HG03025 (cell line): ENCODE measurements around the gene ZNF474.
A peak's percentile ranks its signal among the peaks of the same experiment; 100 is the strongest.

Experiments used
- ATAC-seq: cut with Tn5 transposase; IDR thresholded peaks from one replicate; pipeline ENCODE4 v1.9.1; 2021; ENCODE audit warnings: mild to moderate bottlenecking, moderate library complexity; ENCODE audit not compliant: unreplicated experiment, low FRiP score

The ZNF474 gene

DNA sequence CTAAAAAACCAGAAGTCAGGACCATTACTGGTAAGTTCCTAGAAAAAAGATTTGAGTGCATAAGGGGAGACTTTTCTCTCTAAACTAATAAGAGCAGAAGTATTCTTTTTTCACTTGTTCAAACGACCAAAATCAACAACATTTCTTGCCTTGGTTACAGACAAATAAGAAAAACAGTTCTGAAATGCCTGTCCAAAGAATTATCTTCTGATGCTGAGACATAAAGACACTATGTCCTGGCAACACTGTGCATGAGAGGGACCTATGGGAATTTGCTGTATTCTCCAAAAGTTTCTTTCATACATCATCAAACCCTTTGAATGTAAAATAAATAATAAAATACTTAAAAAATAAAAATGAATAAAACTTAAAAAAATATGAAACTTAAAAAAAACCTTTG lies 50.4 kb downstream of the ZNF474 start:
- no peak for ATAC-seq

DNA sequence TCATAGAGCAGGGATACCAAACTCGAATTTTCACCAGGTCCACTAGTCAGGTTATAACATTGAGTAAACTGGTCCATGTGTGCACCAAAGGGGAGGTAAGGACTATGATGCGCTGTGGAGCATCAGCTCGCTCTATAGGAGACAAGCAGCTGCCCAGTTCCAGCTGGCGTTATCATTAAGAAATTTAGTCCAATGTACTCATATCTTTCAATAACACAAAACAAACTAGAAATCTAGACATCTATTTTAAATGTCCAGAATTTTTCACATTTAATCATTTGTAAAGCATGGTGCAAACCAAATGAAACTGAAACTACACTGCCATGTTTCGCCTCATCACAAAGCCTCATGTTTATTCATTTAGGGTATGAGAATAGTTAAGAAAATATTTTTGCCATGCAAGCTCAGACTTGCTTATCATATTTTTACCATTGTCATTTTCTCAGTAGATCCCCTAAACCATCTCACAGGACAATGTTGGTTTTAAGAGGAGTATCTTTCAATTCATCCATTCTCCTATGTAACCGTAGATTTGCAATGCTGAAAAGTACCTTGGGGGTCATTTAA lies 50.9 kb downstream of the ZNF474 start:
- no peak for ATAC-seq

DNA sequence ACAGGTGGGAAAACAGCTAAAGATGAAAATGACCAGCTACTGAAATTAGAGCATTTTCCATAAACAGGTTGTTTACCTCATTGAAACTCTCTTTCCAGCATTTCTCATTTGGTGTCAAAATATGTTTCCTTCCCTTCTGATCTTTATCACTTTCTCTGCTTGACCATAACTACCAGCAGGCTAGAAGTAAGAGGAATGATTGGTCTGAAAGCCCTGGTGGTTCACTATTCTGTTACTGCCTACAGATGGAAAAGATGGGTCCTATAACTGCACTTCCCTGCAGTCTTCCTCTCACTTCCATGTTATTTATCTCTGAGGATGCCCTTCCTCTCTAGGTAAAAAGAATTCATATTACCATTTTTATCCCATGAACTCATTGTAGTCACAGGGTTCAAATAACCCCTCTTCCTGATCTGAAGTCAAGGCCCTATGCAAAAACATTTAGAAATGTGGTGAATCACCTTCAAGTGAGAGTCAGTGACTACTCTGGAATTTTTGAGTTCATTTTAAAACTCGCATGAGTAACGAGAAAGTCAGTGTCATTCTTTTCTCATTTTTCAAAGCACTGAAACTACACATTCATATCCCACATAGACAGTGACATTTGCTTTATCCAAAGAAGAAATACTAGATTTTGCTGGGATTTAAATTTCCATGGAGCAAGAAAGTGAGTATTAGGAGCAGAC lies 51.7 kb downstream of the ZNF474 start:
- ATAC-seq: no peak

DNA sequence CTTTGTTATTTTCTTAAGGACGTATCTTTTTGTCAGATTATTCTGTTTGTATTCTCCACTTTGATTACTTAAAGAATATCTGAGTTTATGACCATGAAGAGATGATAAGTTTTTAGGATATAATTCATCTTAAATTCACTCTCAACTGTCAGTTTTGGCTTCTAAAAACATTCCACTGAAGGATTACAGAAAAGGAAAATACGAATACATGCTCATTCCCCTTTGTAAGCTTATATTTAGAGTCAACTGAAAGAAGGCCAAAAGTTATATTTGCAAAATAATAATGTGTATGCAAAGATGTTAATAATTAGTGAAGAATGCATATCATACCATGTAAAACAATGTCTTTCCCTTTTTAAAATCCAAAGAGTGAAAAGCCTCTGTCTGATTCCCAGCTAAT lies 52.5 kb downstream of the ZNF474 start:
- ATAC-seq: no peak

DNA sequence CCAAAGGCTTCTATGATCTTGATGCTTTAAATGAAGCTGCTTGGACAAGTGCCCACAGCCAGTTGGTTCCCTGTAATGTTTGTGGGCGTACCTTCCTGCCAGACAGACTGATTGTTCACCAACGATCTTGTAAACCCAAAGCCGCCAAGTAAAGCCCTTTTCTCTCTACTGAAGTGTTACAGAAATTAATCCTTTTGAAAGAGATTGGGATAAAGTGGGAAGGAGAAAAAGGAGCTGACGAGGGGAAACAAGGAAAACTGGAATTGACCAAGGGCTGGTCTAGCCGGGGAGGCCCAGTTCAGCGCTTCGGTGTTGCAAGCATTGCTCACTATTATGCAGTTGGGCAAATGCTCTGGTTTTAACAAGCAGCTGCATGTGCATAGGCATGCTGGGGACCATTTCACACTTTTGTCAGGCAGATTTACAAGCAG lies 53.2 kb downstream of the ZNF474 start:
- ATAC-seq: no peak

DNA sequence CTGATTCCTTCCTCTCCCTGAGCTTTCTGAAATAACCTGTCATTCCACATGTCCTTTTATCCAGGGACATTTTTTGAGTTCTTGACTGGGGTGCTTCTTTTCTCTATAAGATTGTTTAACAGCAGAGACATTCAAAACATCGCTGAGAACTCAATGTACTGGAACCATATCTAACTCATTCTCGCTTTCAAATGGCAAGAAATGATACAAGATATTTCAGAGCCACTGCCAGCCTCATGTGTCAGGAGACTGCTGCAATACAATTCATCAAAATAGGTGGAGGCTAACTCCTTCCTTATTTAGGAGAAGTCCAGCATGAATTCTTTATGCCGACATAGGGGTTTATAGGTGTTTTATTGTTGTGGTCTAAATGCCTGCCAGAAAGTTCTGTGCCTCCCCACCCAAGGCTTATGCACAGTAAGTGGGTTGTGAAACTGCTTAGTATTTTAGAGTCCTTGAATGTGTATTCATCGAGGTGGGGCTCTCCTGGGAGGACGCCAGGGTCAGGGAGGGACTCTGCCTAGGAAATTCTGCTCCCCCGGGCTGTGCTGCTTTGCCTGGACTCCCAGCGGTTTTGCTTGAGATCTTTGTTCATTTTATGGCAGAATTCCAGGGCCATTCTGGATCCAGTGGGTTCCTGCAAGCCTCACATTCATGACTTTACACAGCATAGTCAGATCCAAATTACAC lies 53.9 kb downstream of the ZNF474 start:
- ATAC-seq: no peak

DNA sequence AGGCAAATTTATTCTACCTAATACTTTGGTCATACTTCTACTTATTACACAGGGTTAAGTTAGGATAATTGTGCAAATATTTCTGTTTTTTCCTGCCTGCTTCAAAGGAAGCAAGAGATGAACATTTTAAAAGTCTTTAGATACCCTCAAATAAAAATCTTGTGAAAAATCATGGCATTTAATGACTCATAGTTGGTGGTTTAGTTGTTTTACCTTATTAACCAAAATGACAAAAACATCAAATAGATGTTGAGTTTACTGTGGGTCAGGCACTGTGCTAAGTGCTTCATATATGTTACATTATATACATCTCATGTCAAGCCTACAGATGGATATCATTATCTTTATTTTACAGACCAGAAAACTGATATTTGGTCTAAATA lies 54.4 kb downstream of the ZNF474 start:
- ATAC-seq: no peak

DNA sequence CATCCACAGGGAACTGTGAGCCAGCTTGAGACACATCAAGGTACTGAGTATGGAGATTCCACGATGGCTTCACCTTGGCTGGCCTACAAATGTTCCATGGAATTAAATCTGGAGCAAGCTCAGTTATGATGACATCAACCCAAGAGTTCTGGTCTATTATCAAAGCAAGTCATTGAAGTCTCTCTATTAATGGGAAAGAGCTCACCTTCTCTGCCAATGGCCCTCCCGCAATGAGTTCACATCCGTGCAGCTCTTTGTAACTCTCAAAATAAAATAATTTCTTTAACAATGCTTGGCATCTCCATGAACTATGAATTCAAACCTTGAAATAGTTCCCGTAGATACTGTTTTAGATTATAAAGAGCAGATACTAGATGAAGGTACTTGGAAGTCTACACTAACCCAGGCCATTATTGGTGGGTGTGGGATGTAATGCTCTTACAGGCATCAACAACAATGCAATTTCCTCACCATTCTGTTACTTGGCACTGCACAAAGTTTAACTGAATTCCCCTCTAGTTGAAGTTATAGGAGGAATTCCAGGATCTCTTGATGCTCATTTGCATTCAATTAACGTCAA lies 55.4 kb downstream of the ZNF474 start:
- ATAC-seq: no peak

DNA sequence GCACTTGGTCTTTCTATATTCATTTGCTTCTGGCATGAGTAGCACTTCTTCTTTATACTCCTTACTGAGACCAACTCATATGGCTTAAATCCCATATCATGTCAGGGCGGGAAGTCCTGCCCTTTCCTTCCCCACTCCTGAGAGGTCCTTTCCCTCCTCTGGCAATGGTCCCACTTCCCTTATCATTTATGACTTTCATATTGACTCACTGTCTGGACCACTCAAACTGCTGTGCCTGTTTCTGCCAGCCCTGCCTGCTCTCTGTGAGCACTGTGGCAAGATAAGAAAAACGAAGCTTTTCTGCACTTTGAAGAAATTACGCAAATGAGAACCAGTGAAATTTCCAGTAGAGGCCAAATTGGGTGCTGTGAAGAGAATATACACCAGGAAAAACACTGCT lies 58.1 kb downstream of the ZNF474 start:
- ATAC-seq: no peak

DNA sequence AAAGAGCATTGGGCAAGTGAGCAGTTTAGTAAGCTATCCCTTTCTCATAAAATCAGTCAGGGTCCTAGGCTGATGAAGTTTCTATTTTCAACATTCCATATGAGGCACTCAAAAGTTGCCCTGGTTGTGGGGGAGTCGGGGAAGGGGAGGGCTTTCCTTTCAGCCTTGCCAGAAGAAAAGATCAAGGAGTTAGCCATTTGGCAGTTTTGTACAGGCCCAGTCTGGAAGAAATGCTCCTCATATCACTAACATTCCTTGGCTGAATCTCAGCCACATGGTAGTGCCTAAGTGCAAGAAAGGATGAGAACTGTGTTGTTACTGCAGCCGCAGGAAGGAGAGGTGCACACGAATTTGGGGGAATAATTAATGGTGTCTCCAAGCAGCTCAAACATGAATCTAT lies 60.8 kb downstream of the ZNF474 start:
- no peak for ATAC-seq

DNA sequence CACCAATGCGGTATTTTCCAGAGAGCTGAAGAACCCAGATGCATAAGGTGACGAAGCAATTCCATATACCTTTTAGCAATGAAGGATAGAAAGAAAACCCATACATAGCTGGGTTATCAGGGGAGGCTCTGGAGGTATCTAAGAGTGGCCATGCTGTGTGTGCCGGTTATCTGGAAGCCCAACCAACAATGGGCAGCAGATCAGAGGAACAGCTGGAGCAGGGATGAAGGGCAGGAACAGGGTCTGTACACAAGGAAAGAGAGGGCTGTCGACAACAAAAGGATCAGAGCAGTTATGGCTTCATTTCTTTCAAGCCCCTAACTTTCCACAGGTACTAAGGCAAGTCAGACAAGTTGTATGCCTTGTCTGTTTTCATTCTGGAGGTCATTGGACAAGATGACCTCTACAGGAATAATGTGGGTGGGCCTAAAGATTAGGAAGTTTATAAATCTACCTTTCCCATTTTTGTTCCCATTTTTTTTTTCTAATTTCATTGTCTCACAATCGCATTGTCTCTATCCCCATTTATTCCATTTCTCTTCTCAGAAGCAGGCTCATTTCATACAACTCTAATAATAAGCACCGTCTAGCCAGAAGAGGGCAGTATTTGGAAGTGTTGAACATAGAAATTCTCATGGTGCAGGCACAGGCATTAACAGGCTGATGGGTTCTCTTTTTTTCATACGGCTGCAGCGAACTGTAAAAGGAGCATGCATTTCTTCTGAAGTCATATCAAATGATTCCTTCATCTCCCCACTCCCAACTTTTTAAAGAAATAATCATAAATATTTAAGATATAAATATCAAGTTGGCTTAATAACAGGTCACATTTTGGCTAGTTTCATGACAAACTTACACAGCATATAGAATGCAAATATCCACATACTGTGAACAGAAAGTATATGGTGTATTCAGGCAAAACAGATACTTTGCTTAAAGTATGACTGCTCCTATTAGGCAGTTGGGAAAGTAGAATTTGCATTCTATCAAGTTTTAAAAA lies 63.5 kb downstream of the ZNF474 start:
- ATAC-seq: peak; percentile 88

DNA sequence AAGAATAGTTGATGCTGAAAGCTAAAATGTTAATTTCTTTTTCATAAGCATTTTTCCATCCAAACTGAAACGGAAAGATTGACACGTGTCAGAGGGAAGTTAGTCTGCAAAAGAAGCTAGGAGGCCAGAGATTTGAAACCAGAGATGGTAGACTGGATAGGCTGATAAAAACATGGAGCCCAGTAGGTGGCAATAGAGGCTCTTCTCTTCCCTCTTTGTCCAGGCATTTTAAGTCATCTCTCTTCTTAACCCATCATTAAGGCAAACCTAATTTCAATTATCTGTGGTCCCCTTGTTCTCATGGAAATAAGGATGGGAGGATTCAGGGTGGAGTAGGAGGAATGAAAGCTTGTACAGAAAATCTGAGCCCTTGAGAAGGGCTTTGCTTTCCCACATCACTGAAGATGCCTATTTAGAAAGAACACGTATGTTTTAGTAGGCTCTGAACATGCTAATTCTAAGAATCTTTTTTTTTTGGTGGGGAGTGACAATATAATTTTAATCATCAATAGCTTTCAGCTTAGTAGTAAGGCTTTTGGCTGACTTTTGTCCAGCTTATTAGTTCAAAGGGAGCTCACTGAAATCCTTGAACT lies 66.6 kb downstream of the ZNF474 start:
- ATAC-seq: no peak

DNA sequence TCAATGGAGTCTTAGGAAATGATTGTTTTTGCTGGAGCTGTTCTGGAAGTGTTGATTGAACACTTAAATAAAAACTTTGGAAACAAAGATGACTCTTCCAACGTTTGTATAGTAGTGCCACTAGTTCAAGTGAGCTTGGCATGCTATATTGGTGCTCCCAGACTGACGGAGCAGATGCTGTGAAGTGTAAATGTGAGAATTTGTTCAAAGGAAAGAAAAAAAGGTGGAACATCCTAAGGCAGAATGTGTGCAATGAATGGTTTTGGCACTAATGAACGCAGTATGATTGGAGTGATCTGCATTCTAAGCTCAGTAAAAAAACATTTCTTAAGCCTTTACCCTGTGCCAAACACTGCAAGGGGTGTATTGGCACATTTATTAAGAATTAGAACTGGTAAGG lies 69.8 kb downstream of the ZNF474 start:
- ATAC-seq: no peak

DNA sequence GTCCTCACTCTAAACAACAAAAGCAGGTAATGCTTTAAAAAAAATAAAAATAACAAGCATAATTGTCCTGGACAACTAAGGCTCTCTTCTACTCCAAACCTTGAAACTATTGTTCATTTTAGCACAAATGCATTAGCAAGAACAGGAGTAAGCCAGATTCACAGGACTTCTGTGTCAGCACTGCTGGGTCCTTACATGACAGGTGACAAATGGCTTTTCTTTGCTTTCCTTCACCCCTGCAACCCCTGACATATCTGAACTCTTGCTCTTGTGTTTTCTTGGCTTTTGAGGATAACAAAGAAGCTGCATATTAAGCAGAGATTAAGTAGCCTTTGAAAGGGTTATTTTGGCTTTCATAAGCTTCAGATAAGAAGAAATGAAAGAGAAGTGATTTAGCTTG lies 71.1 kb downstream of the ZNF474 start:
- ATAC-seq: no peak

DNA sequence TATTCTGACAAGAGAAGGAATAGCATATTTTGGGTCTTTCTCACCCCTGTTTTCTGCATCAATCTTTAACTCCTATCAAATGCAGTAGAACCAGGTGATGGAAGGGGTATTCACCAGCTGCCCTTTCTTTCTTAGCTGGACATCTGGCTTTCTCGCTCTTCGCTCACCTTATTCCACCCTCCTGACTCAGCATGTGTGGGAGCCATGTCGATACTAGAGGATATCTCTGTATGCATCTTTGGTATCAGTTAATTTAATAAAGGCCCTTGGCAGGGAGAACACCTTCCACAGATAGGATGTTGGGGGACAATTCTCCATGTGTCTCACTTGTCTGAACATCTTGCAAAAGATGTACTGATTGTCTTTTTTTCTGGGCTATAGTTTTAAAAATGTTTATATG lies 71.5 kb downstream of the ZNF474 start:
- ATAC-seq: no peak

DNA sequence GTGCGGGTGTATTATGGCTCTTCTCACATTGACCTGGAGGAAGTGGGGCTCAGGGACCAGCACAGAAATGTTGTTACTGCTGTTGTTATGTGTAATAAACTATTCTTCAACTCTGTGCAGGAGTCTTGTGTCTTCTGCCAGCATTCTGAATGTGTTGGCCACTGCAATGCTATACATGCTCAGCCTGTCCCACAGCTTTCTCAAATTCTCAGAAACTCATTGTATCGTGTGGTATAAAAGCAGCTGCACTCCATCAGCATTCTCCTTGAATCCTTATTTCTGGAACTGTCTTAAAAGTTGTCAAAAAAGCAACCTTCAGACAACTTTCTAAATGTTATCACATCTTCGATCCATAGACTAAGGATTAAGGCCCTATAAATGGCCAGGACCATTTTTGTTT lies 72.0 kb downstream of the ZNF474 start:
- ATAC-seq: no peak

DNA sequence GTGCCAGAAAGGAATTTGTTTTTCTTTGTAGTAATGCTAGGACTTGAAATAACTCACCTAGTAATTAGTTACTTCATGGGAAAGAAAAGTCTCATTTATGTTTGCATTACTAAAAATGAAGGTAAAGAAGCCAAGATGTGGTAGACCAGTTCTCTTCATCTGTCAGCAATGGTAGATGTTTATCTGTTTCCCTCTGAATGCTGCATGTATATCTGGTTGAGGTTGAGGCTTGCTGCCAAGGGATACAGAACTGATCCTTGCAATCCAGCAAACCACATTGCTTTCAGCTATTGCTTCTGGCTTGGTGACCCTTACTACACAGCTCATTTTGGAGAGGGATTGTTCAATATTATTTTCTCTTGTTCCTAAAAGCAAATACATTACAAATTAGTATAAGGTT lies 73.6 kb downstream of the ZNF474 start:
- ATAC-seq: no peak
